K562 (cell line): Measurements from ENCODE around the gene KCNH3.

Experiments
- CEBPB ChIP-seq: fragments of 450-650 bp; IDR thresholded peaks from 2 replicates; pipeline ENCODE4 v1.6.1; 2016; ENCODE audit warnings: missing genetic modification characterization, missing compliant biosample characterization
- DNMT1 ChIP-seq: fragments of 450-650 bp; IDR thresholded peaks from 2 replicates; pipeline ENCODE4 v1.6.1; 2016; ENCODE audit warnings: antibody characterized with exemption, mild to moderate bottlenecking
- FOXA3 ChIP-seq, 2 experiments: fragments of 450-650 bp in 1 of 2; sonication (generic) in 1 of 2; formaldehyde crosslinking; IDR thresholded peaks in 1 of 2; conservative IDR thresholded peaks in 1 of 2; 2 replicates each; pipeline versions ENCODE4 v1.4.0 to v1.8.0; 2020 to 2022; ENCODE audit warnings: mild to moderate bottlenecking in 2 of 2, missing genetic modification reagents in 1 of 2
- TFAM ChIP-seq: fragments of 250-450 bp; sonication (Bioruptor Pico); conservative IDR thresholded peaks from 2 replicates; pipeline ENCODE4 v1.5.0; 2021; ENCODE audit warnings: mild to moderate bottlenecking, moderate library complexity
- ZNF274 ChIP-seq: IDR thresholded peaks from 2 replicates; pipeline ENCODE4 v1.6.1; 2011; ENCODE audit warnings: low read depth, mild to moderate bottlenecking, low read length, moderate library complexity, borderline replicate concordance
- TF ChIP-seq, protein P1 (sequence below), 3 experiments: IDR thresholded peaks in 2 of 3; conservative IDR thresholded peaks in 1 of 3; 2 replicates each; pipeline ENCODE4 v1.5.1; 2011 to 2012; ENCODE audit warnings: low read length in 3 of 3, mild to moderate bottlenecking in 3 of 3, control low read depth in 2 of 3, improper control_type of control experiment in 1 of 3, inconsistent platforms in 1 of 3, low read depth in 1 of 3, mixed read lengths in 1 of 3, moderate library complexity in 1 of 3; ENCODE audit not compliant: insufficient read depth in 2 of 3
- TF ChIP-seq, protein P2 (sequence below): sonication (generic); formaldehyde crosslinking; IDR thresholded peaks from 2 replicates; pipeline ENCODE4 v1.8.1; 2023; ENCODE audit warnings: mild to moderate bottlenecking, missing genetic modification reagents
- TF ChIP-seq, protein P3 (sequence below): fragments of 250-450 bp; sonication (Bioruptor Pico); IDR thresholded peaks from 2 replicates; pipeline ENCODE4 v1.8.0; 2022; ENCODE audit warnings: inconsistent platforms, mild to moderate bottlenecking, moderate library complexity, borderline replicate concordance
- TF ChIP-seq, protein P4 (sequence below): fragments of 250-450 bp; sonication (Bioruptor Pico); IDR thresholded peaks from 2 replicates; pipeline ENCODE4 v1.8.0; 2022; ENCODE audit warnings: inconsistent platforms

DNA sequence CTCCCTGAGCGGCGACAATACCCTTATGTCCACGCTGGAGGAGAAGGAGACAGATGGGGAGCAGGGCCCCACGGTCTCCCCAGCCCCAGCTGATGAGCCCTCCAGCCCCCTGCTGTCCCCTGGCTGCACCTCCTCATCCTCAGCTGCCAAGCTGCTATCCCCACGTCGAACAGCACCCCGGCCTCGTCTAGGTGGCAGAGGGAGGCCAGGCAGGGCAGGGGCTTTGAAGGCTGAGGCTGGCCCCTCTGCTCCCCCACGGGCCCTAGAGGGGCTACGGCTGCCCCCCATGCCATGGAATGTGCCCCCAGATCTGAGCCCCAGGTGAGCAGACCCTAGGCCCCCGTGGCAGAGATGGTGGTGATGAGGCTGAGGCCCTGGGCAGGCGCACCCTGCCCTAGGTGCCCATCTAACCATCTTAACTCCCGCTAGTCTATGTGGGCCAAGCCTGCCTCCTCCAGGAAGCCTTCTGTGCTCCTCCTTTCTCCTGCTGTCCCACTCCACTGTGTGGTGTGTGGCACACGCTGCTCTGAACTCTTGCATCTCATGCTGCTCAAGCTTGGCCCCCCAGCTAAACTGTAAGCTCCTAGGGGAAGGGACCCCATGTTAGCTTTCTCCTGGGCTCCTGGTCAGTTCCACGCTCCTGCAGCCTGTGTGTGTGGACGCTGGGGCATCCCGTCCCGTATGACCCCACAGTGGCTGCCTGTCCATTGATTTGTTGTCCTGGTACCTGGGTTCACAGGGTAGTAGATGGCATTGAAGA, 17.0 kb downstream of the KCNH3 start:
- TF ChIP-seq, protein P1, sequence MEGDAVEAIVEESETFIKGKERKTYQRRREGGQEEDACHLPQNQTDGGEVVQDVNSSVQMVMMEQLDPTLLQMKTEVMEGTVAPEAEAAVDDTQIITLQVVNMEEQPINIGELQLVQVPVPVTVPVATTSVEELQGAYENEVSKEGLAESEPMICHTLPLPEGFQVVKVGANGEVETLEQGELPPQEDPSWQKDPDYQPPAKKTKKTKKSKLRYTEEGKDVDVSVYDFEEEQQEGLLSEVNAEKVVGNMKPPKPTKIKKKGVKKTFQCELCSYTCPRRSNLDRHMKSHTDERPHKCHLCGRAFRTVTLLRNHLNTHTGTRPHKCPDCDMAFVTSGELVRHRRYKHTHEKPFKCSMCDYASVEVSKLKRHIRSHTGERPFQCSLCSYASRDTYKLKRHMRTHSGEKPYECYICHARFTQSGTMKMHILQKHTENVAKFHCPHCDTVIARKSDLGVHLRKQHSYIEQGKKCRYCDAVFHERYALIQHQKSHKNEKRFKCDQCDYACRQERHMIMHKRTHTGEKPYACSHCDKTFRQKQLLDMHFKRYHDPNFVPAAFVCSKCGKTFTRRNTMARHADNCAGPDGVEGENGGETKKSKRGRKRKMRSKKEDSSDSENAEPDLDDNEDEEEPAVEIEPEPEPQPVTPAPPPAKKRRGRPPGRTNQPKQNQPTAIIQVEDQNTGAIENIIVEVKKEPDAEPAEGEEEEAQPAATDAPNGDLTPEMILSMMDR (IDR thresholded peaks at IDR 0.05 in 2 of 3, conservative IDR thresholded peaks at IDR 0.05 in 1 of 3; ENCODE audit: insufficient read depth in 2 of 3, low read depth in 1 of 3, low read length in 3 of 3), result no peak
- no peak for TF ChIP-seq CEBPB
- TF ChIP-seq, protein P2, sequence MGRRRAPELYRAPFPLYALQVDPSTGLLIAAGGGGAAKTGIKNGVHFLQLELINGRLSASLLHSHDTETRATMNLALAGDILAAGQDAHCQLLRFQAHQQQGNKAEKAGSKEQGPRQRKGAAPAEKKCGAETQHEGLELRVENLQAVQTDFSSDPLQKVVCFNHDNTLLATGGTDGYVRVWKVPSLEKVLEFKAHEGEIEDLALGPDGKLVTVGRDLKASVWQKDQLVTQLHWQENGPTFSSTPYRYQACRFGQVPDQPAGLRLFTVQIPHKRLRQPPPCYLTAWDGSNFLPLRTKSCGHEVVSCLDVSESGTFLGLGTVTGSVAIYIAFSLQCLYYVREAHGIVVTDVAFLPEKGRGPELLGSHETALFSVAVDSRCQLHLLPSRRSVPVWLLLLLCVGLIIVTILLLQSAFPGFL, result no peak
- no peak for TF ChIP-seq FOXA3 (CRISPR knock-in tag; conservative IDR thresholded peaks at IDR 0.05 in 1 of 2, IDR thresholded peaks at IDR 0.05 in 1 of 2)
- TF ChIP-seq, protein P3, sequence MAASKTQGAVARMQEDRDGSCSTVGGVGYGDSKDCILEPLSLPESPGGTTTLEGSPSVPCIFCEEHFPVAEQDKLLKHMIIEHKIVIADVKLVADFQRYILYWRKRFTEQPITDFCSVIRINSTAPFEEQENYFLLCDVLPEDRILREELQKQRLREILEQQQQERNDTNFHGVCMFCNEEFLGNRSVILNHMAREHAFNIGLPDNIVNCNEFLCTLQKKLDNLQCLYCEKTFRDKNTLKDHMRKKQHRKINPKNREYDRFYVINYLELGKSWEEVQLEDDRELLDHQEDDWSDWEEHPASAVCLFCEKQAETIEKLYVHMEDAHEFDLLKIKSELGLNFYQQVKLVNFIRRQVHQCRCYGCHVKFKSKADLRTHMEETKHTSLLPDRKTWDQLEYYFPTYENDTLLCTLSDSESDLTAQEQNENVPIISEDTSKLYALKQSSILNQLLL (CRISPR knock-in tag), result no peak
- no peak for TF ChIP-seq ZNF274
- no peak for TF ChIP-seq TFAM
- TF ChIP-seq DNMT1, result no peak
- TF ChIP-seq, protein P4, sequence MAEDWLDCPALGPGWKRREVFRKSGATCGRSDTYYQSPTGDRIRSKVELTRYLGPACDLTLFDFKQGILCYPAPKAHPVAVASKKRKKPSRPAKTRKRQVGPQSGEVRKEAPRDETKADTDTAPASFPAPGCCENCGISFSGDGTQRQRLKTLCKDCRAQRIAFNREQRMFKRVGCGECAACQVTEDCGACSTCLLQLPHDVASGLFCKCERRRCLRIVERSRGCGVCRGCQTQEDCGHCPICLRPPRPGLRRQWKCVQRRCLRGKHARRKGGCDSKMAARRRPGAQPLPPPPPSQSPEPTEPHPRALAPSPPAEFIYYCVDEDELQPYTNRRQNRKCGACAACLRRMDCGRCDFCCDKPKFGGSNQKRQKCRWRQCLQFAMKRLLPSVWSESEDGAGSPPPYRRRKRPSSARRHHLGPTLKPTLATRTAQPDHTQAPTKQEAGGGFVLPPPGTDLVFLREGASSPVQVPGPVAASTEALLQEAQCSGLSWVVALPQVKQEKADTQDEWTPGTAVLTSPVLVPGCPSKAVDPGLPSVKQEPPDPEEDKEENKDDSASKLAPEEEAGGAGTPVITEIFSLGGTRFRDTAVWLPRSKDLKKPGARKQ (CRISPR knock-in tag), result no peak
